CD4-positive, alpha-beta memory T cell (primary cell): Measurements from ENCODE around the gene SCYGR1. TPM values are rescaled to one million over a fixed set of nuclear protein-coding genes. Genes with fewer than 3 reads are reported as not detected.

Experiments
- CTCF ChIA-PET: fragments of 350-600 bp; sonication (Branson Sonifier 250); formaldehyde crosslinking; loops from one replicate; lab custom pipeline; 2021; ENCODE audit warnings: inconsistent platforms; ENCODE audit not compliant: partially characterized antibody; lab: Charles Lee
- POLR2A ChIA-PET: fragments of 350-600 bp; sonication (Branson Sonifier 250); formaldehyde crosslinking; loops from one replicate; lab custom pipeline; 2021; ENCODE audit not compliant: partially characterized antibody; lab: Charles Lee
- DNase-seq, 5 donors: peaks; one replicate each; pipeline versions ENCODE4 v3.0.0 to v3.0.0-alpha.2; 2020 to 2022; ENCODE audit warnings: mixed read lengths in 1 of 5
- H3K27ac ChIP-seq: one replicate; pipeline ENCODE4 v1.7.0; 2013; ENCODE audit warnings: low read depth, low read length
- H3K27me3 ChIP-seq: 2 replicates; pipeline ENCODE4 v1.7.0; 2013; ENCODE audit warnings: mild to moderate bottlenecking, low read length, moderate library complexity; ENCODE audit not compliant: insufficient read depth
- H3K36me3 ChIP-seq: 2 replicates; pipeline ENCODE4 v1.7.0; 2013; ENCODE audit warnings: mild to moderate bottlenecking, low read length, moderate library complexity; ENCODE audit not compliant: insufficient read depth
- H3K4me1 ChIP-seq: 2 replicates; pipeline ENCODE4 v1.7.0; 2013; ENCODE audit warnings: mild to moderate bottlenecking, low read length, moderate library complexity; ENCODE audit not compliant: insufficient read depth
- H3K4me3 ChIP-seq, 2 donors: one replicate each; pipeline ENCODE4 v1.7.0; 2013; ENCODE audit warnings: low read length in 2 of 2, mild to moderate bottlenecking in 1 of 2
- H3K9me3 ChIP-seq, 2 donors: one replicate each; pipeline ENCODE4 v1.7.0; 2013; ENCODE audit warnings: low read length in 2 of 2, control low read depth in 1 of 2; ENCODE audit not compliant: control insufficient read depth in 1 of 2
- H3K27ac Mint-ChIP-seq, 7 donors: one replicate each; pipeline ENCODE4 v1.8.0; 2020 to 2021; ENCODE audit warnings: mixed read lengths in 7 of 7, mild to moderate bottlenecking in 6 of 7, inconsistent platforms in 3 of 7, moderate library complexity in 3 of 7
- H3K27me3 Mint-ChIP-seq, 2 donors: one replicate each; pipeline ENCODE4 v1.8.0; 2020 to 2021; ENCODE audit warnings: mixed read lengths in 2 of 2
- H3K36me3 Mint-ChIP-seq, 2 donors: one replicate each; pipeline ENCODE4 v1.8.0; 2020 to 2021; ENCODE audit warnings: mixed read lengths in 2 of 2, inconsistent platforms in 1 of 2, mild to moderate bottlenecking in 1 of 2
- H3K4me1 Mint-ChIP-seq, 4 donors: one replicate each; pipeline ENCODE4 v1.8.0; 2020 to 2021; ENCODE audit warnings: mixed read lengths in 4 of 4, mild to moderate bottlenecking in 1 of 4
- H3K4me3 Mint-ChIP-seq, 8 donors: one replicate each; pipeline ENCODE4 v1.8.0; 2020 to 2021; ENCODE audit warnings: mixed read lengths in 8 of 8, mild to moderate bottlenecking in 7 of 8, moderate library complexity in 6 of 8, inconsistent platforms in 3 of 8
- H3K9me3 Mint-ChIP-seq, 8 donors: one replicate each; pipeline ENCODE4 v1.8.0; 2020 to 2021; ENCODE audit warnings: mixed read lengths in 8 of 8, mild to moderate bottlenecking in 5 of 8, inconsistent platforms in 3 of 8, moderate library complexity in 1 of 8
- intact Hi-C: fragments of 100-400 bp; cut with micrococcal nuclease; formaldehyde crosslinking; loops from one replicate; pipeline ENCODE4 v1.15.1; 2023
- polyA plus RNA-seq, 2 donors: library from polyadenylated mRNA; unstranded; fragments of 300-500 nt; fragmentation: Illumina TruSeq; gene quantifications; one replicate each; pipeline ENCODE4 v1.2.3, GENCODE V29; 2021
- total RNA-seq, 2 experiments: library from RNA; stranded (reverse); gene quantifications; one replicate each; pipeline ENCODE4 v1.2.3, GENCODE V29; 2021

SCYGR1 gene
- total and polyA plus RNA-seq, 4 experiments from 2014 or later, result not detected

DNA sequence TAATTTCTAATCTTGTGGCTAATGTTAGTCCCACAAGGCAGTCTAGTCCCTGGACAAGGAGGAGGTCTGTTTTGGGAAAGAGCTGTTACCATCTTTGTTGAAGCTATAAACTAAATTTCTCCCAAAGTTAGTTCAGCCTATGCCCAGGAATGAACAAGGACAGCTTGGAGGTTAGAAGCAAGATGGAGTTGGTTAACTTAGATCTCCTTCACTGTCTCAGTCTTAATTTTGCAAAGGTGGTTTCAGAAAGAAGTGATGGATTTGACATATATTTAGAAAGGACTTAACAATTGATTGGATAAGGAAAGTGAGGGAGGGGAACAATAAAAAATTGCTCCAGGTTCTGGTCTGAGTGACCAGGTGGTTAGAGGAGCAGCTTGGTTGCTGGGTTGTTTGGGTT is 14.6 kb upstream of the SCYGR1 start:
- H3K4me1 Mint-ChIP-seq, result peaks cover 3 to 14% (median 9%) of the 10 kb centered on the region in 4 donors
- H3K9me3 ChIP-seq, result no peaks in the 10 kb centered on the region
- DNase-seq, result no peak
- no peak overlapping the region for H3K27ac ChIP-seq
- CTCF ChIA-PET, result no interaction called here
- no peak overlapping the region for H3K27ac Mint-ChIP-seq
- POLR2A ChIA-PET, result no interaction called here
- H3K4me1 ChIP-seq, result peaks cover 6% of the 10 kb centered on the region
- no peak overlapping the region for H3K4me3 ChIP-seq
- H3K4me3 Mint-ChIP-seq, result peak overlapping the region in 1 of 8 donors; percentile 32
- intact Hi-C loops, result loop anchor here (10.0 kb wide), 1 partner anchor 362 kb away; no protein-coding TSS in a partner anchor
- H3K27me3 ChIP-seq, result no peaks in the 10 kb centered on the region
- peaks cover 0 to 2% (median 0%) of the 10 kb centered on the region in 8 donors for H3K9me3 Mint-ChIP-seq
- H3K27me3 Mint-ChIP-seq, result peaks cover 0 to 3% of the 10 kb centered on the region in 2 donors
- no peaks in the 10 kb centered on the region for H3K36me3 ChIP-seq
- H3K36me3 Mint-ChIP-seq, result no peaks in the 10 kb centered on the region

DNA sequence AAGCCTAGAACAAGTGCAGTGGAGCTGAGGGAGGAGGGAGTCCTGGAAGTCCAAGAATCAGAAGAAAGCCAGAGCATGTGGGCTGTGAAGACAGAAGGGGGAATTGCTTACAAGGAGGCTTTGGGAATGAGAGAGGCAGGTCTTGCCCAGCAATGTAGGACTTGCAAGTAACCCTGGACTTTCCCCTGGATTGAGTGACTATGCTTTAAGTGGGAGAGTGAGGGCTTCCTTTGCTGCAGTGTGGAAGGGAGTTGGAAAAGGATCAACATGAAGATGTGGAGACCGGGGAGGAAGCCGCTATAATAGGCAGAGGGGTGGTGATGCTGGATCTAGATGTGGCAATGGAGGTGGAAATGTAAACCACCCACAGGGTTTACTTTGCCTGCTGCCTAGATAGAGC is 13.8 kb upstream of the SCYGR1 start:
- Mint-ChIP-seq H3K36me3 (no peaks in the 10 kb centered on the region), H3K27ac (no peak overlapping the region), H3K4me3 (no peak overlapping the region), H3K27me3 (peaks cover 0 to 3% of the 10 kb centered on the region in 2 donors), H3K9me3 (peaks cover 0 to 2% (median 0%) of the 10 kb centered on the region in 8 donors), H3K4me1 (peaks cover 3 to 17% (median 9%) of the 10 kb centered on the region in 4 donors)
- no peaks in the 10 kb centered on the region for H3K9me3 ChIP-seq
- ChIA-PET POLR2A (no interaction called here), CTCF (no interaction called here)
- H3K4me3 ChIP-seq, result no peak overlapping the region
- H3K4me1 ChIP-seq, result peaks cover 6% of the 10 kb centered on the region
- intact Hi-C loops, result loop anchor here (10.0 kb wide), 1 partner anchor 363 kb away; no protein-coding TSS in a partner anchor
- H3K27me3 ChIP-seq, result no peaks in the 10 kb centered on the region
- DNase-seq, result no peak
- H3K36me3 ChIP-seq, result no peaks in the 10 kb centered on the region
- no peak overlapping the region for H3K27ac ChIP-seq

DNA sequence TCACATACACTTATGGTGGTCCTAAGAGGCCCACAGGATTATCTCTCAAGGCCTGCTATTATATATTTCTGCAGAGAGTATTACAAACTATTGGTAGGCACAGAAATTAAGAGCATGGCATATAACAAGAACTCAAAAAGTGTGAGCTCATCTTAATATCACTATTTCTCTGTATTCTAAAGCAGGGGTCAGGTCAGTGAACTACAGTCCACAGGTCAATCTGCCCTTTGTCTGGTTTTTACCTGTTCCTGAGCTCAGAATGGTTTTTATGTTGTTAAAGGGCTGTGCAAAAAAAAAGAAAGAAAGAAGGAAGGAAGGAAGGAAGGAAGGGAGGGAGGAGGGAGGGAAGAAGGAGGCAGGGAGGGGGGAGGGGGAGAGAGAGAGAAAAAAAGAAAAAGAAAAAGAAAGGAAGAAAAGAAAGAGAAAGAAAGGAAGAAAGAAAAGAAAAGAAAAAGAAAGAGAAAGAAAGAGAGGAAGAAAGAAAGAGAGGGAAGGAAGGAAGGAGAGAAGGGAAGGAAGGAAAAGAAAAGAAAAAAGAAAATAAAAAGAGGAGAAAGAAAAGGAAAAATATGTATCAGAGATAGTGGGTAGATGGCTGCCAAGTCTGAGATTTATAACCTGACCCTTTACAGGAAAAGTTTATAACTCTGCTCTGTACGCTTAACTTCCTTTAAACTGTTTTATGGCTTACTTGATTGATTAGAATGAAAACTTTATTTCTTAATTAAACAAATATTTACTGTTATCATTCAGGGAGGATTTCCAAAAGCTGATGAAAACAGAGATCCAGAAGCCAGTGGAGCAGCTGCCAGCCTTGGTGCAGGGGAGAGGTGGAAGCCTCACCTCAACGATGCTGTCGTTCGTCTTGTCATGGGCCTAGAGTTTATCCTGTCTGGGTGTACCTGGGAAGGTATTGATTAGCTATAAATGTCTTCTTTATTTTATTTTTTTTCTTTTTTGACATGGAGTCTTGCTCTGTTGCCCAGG is 11.2 kb upstream of the SCYGR1 start:
- Mint-ChIP-seq H3K4me3 (no peak overlapping the region), H3K36me3 (no peaks in the 10 kb centered on the region), H3K27ac (peak overlapping the region in 1 of 7 donors; percentile 38), H3K4me1 (peaks cover 0 to 12% (median 5%) of the 10 kb centered on the region in 4 donors), H3K9me3 (peaks cover 0 to 2% (median 0%) of the 10 kb centered on the region in 8 donors), H3K27me3 (peaks cover 0 to 3% of the 10 kb centered on the region in 2 donors)
- CTCF ChIA-PET, result no interaction called here
- Histone ChIP-seq H3K9me3 (no peaks in the 10 kb centered on the region), H3K4me3 (no peak overlapping the region), H3K27me3 (no peaks in the 10 kb centered on the region), H3K4me1 (no peaks in the 10 kb centered on the region), H3K27ac (no peak overlapping the region), H3K36me3 (no peaks in the 10 kb centered on the region)
- intact Hi-C loops, result no loop called here
- POLR2A ChIA-PET, result no interaction called here
- no peak for DNase-seq

DNA sequence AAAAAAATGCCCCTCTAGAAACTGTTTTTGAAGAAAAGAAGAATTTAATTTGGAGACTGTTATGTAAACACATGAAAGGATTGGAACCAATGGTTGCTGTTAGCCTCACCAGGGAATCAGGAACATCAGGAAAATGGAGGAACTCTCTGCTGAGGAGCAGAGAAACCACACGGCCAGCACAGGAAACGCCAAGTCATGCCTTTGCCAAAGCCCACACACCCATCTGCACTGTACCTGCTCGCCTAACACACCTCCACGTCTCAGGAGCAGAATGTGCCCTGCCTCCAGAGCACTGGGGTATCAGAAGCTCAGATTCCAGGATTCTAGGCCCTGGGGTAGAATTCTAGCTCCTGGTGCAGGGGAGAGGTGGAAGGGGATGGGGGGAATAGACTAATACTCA is 9.8 kb upstream of the SCYGR1 start:
- ChIA-PET POLR2A (no interaction called here), CTCF (no interaction called here)
- no peak overlapping the region for H3K4me3 ChIP-seq
- no peaks in the 10 kb centered on the region for H3K36me3 ChIP-seq
- no peaks in the 10 kb centered on the region for H3K27me3 ChIP-seq
- no peaks in the 10 kb centered on the region for H3K9me3 ChIP-seq
- intact Hi-C loops, result no loop called here
- no peak for DNase-seq
- peaks cover 0 to 12% (median 3%) of the 10 kb centered on the region in 4 donors for H3K4me1 Mint-ChIP-seq
- H3K4me3 Mint-ChIP-seq, result no peak overlapping the region
- no peaks in the 10 kb centered on the region for H3K9me3 Mint-ChIP-seq
- H3K4me1 ChIP-seq, result no peaks in the 10 kb centered on the region
- no peak overlapping the region for H3K27ac ChIP-seq
- H3K36me3 Mint-ChIP-seq, result no peaks in the 10 kb centered on the region
- peak overlapping the region in 1 of 7 donors; percentile 71 for H3K27ac Mint-ChIP-seq
- peaks cover 0 to 3% of the 10 kb centered on the region in 2 donors for H3K27me3 Mint-ChIP-seq

DNA sequence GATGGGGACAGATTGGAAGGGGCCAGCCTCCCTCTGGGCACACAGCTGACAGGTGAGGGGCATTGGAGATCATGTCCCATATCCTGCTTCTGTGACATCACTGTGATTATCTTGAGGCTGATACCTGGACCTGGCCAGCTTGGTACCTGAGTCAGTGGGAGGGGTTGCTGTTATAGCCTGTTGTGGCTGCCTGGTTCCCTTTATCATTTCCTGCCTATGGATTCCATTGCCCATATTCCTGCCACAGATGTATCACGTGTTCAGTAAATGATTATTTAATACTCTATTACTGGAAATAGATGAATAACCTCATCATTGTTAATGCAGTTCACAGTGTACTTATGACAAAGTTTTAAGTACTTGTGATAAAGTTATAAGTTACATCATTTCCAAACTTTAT is 7.8 kb upstream of the SCYGR1 start:
- H3K27ac Mint-ChIP-seq, result no peak overlapping the region
- no peaks in the 10 kb centered on the region for H3K27me3 Mint-ChIP-seq
- POLR2A ChIA-PET, result no interaction called here
- Histone ChIP-seq H3K4me1 (no peaks in the 10 kb centered on the region), H3K27me3 (no peaks in the 10 kb centered on the region), H3K4me3 (no peak overlapping the region), H3K9me3 (no peaks in the 10 kb centered on the region), H3K36me3 (no peaks in the 10 kb centered on the region), H3K27ac (no peak overlapping the region)
- peaks cover 0 to 12% (median 3%) of the 10 kb centered on the region in 4 donors for H3K4me1 Mint-ChIP-seq
- no peak for DNase-seq
- H3K36me3 Mint-ChIP-seq, result no peaks in the 10 kb centered on the region
- H3K9me3 Mint-ChIP-seq, result no peaks in the 10 kb centered on the region
- no peak overlapping the region for H3K4me3 Mint-ChIP-seq
- intact Hi-C loops, result no loop called here
- CTCF ChIA-PET, result no interaction called here

DNA sequence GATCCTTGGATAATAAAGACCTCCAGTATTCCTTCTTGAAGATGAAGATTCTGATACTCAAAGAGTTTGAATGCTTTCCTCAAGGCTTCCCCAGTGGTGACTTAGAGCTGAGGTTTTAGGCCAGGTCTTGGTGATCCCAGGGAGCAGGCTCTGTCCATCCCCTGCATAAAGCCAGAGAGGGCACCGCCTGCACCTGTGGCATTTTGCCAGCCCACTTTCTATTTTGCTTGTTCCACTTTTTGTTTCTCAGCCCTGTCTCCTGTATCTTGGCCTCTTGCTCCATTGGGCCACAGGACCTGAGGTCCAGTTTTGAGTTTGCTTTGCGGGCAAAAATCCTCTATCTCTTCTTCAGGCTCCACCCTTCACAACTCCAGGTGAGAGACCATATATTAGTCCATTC is 6.7 kb upstream of the SCYGR1 start:
- H3K9me3 ChIP-seq, result no peaks in the 10 kb centered on the region
- no peak overlapping the region for H3K4me3 Mint-ChIP-seq
- CTCF ChIA-PET, result no interaction called here
- no peaks in the 10 kb centered on the region for H3K27me3 Mint-ChIP-seq
- POLR2A ChIA-PET, result no interaction called here
- intact Hi-C loops, result no loop called here
- H3K4me1 ChIP-seq, result no peaks in the 10 kb centered on the region
- H3K36me3 Mint-ChIP-seq, result no peaks in the 10 kb centered on the region
- no peaks in the 10 kb centered on the region for H3K36me3 ChIP-seq
- H3K9me3 Mint-ChIP-seq, result no peaks in the 10 kb centered on the region
- peak overlapping the region in 1 of 7 donors; percentile 35 for H3K27ac Mint-ChIP-seq
- no peak overlapping the region for H3K4me3 ChIP-seq
- H3K4me1 Mint-ChIP-seq, result peaks cover 0 to 12% (median 3%) of the 10 kb centered on the region in 4 donors
- no peaks in the 10 kb centered on the region for H3K27me3 ChIP-seq
- no peak overlapping the region for H3K27ac ChIP-seq
- no peak for DNase-seq

DNA sequence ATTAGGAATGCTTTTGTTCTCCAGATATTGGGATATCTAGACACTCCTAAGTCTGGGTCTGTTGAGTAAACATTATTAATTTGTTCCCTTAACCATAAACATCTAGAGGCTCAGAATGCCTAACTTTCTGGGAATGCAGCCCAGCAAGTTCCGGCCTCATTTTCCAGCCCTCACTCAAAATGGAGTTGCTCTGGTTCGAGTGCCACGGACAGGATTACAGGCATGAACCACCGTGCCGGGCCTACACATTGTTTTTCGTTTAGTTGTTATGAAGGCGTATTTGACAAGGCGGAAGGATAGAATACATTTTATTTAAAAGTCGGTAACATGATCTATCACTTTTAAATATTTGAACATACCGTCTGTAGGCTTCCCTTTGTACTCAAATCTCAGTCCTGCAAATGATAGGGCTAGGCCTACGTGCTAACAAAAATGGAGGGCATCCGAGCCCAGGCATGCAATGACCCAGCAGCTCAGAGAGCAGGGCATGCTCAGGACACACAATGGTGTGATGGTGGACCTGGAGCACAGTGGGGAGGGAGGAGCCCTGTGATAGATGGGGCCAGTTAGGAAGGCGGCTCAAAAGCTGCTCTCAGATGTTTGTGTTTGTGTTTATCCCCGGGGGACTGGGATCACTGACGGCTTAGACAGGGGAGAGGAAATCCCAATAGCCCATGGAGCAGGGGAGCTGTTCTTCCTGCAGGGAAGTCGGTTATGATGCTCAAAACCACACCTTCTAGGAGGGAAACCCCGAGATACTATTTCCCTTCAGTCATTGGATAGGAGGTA is 2.9 kb upstream of the SCYGR1 start:
- Mint-ChIP-seq H3K9me3 (no peaks in the 10 kb centered on the region), H3K4me1 (no peaks in the 10 kb centered on the region), H3K27me3 (no peaks in the 10 kb centered on the region), H3K4me3 (no peak overlapping the region), H3K36me3 (no peaks in the 10 kb centered on the region), H3K27ac (no peak overlapping the region)
- Histone ChIP-seq H3K27ac (no peak overlapping the region), H3K36me3 (no peaks in the 10 kb centered on the region), H3K27me3 (no peaks in the 10 kb centered on the region), H3K4me1 (no peaks in the 10 kb centered on the region), H3K9me3 (no peaks in the 10 kb centered on the region), H3K4me3 (no peak overlapping the region)
- ChIA-PET POLR2A (no interaction called here), CTCF (no interaction called here)
- intact Hi-C loops, result no loop called here
- DNase-seq, result no peak
